Skin epidermis (tissue), 12 donors: ENCODE measurements around the gene MTRR.

Experiments
- H3K27ac ChIP-seq, 21 experiments: fragments of 200-600 bp; sonication (generic) in 11 of 21; one replicate each; pipeline ENCODE4 v1.5.0; 2020; ENCODE audit warnings: mild to moderate bottlenecking in 3 of 21, inconsistent platforms in 2 of 21, moderate library complexity in 2 of 21
- H3K4me3 ChIP-seq, 7 experiments: fragments of 200-600 bp; sonication (generic) in 2 of 7; one replicate each; pipeline ENCODE4 v1.5.0; 2020; ENCODE audit warnings: inconsistent platforms in 2 of 7, mild to moderate bottlenecking in 2 of 7, moderate library complexity in 1 of 7

The MTRR gene

GRCh38 chr5:7927466-7928375 is 58.8 kb downstream of the MTRR start:
- Histone ChIP-seq H3K4me3 (no peak overlapping the region), H3K27ac (no peak overlapping the region)

GRCh38 chr5:7930011-7930410 is 61.1 kb downstream of the MTRR start:
- H3K27ac ChIP-seq, result no peak overlapping the region
- H3K4me3 ChIP-seq, result no peak overlapping the region

- H3K4me3 ChIP-seq, result no peak overlapping the region
- no peak overlapping the region for H3K27ac ChIP-seq
Observed at GRCh38 chr5:7941692-7942091, 72.7 kb downstream of the MTRR start.

- no peak overlapping the region for H3K4me3 ChIP-seq
- no peak overlapping the region for H3K27ac ChIP-seq
Observed at GRCh38 chr5:7947301-7947700, 78.4 kb downstream of the MTRR start.
